Neutrophil (primary cell): ENCODE measurements around the gene SLC22A2.

Experiments used
- H3K27ac ChIP-seq: fragments of 200-600 bp; sonication (generic); 2 replicates; pipeline ENCODE4 v1.5.1; 2016; ENCODE audit warnings: mild to moderate bottlenecking, moderate library complexity
- H3K27me3 ChIP-seq: fragments of 200-600 bp; sonication (generic); 2 replicates; pipeline ENCODE4 v1.6.0; 2016; ENCODE audit warnings: mild to moderate bottlenecking
- H3K36me3 ChIP-seq: fragments of 200-600 bp; sonication (generic); 2 replicates; pipeline ENCODE4 v1.5.1; 2017
- H3K4me1 ChIP-seq, 2 experiments: fragments of 200-600 bp in 1 of 2; sonication (generic) in 1 of 2; 1 replicate in 1 of 2; 2 replicates in 1 of 2; pipeline versions ENCODE4 v1.5.1 to v1.6.1; 2013 to 2016; ENCODE audit warnings: low read depth in 1 of 2, low read length in 1 of 2, mild to moderate bottlenecking in 1 of 2, moderate library complexity in 1 of 2; ENCODE audit not compliant: control insufficient read depth in 1 of 2, insufficient read depth in 1 of 2
- H3K4me3 ChIP-seq, 2 experiments: fragments of 200-600 bp in 1 of 2; sonication (generic) in 1 of 2; 1 replicate in 1 of 2; 2 replicates in 1 of 2; pipeline ENCODE4 v1.5.1; 2013 to 2016; ENCODE audit warnings: low read depth in 1 of 2, low read length in 1 of 2, mild to moderate bottlenecking in 1 of 2, moderate library complexity in 1 of 2
- H3K9me3 ChIP-seq: fragments of 200-600 bp; sonication (generic); 2 replicates; pipeline ENCODE4 v1.5.1; 2016
- TF ChIP-seq, protein P1 (sequence below): fragments of 200-600 bp; sonication (generic); IDR thresholded peaks from 2 replicates; pipeline ENCODE4 v1.5.1; 2016; ENCODE audit warnings: antibody characterized with exemption

The SLC22A2 gene

DNA sequence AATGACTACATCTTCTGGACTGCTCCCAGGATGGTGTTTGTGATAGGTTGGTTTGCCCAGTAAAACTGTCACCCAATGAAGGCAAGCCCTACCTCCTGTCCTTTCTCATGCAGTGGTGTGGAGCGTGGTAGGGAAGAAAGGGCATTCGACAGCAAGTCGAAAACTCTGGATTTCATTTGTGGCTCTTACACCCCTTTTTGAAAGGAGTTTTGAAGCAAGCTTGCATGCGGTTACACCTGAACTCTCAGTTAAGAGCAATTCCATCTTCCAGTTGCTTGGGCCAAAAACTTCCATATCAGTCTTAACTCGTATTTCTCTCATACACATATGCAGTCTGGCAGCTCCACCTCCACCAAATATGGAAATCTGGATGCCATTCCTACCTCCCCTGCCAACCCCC, 19.7 kb upstream of the SLC22A2 start:
- Histone ChIP-seq H3K4me3 (no peak overlapping the region), H3K4me1 (no peaks in the 10 kb centered on the region), H3K9me3 (no peaks in the 10 kb centered on the region), H3K36me3 (no peaks in the 10 kb centered on the region), H3K27me3 (no peaks in the 10 kb centered on the region), H3K27ac (no peak overlapping the region)
- TF ChIP-seq, protein P1, sequence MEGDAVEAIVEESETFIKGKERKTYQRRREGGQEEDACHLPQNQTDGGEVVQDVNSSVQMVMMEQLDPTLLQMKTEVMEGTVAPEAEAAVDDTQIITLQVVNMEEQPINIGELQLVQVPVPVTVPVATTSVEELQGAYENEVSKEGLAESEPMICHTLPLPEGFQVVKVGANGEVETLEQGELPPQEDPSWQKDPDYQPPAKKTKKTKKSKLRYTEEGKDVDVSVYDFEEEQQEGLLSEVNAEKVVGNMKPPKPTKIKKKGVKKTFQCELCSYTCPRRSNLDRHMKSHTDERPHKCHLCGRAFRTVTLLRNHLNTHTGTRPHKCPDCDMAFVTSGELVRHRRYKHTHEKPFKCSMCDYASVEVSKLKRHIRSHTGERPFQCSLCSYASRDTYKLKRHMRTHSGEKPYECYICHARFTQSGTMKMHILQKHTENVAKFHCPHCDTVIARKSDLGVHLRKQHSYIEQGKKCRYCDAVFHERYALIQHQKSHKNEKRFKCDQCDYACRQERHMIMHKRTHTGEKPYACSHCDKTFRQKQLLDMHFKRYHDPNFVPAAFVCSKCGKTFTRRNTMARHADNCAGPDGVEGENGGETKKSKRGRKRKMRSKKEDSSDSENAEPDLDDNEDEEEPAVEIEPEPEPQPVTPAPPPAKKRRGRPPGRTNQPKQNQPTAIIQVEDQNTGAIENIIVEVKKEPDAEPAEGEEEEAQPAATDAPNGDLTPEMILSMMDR: no peak

DNA sequence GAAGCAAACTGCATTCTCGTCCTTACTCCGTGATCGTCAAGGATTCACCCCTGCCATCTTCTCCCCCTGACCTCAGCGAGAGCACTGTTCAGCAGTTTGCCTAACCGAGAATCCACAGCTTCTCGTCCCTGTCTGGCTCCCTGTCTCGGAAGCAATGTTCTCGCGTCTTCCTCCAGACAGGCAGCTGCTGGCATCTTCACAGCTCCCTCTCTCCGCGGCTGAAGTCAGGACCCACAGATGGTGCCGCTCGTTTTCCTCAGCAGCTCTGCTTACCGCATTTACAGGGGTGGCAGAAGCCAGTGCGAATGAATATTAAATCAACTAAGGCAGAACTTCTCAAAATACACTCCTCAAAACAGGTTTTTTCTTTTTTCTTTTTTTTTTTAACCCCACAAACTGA, 18.9 kb upstream of the SLC22A2 start:
- H3K9me3 ChIP-seq: no peaks in the 10 kb centered on the region
- no peaks in the 10 kb centered on the region for H3K27me3 ChIP-seq
- no peak overlapping the region for H3K4me3 ChIP-seq
- no peaks in the 10 kb centered on the region for H3K36me3 ChIP-seq
- no peak overlapping the region for H3K27ac ChIP-seq
- TF ChIP-seq, protein P1: no peak
- no peaks in the 10 kb centered on the region for H3K4me1 ChIP-seq

DNA sequence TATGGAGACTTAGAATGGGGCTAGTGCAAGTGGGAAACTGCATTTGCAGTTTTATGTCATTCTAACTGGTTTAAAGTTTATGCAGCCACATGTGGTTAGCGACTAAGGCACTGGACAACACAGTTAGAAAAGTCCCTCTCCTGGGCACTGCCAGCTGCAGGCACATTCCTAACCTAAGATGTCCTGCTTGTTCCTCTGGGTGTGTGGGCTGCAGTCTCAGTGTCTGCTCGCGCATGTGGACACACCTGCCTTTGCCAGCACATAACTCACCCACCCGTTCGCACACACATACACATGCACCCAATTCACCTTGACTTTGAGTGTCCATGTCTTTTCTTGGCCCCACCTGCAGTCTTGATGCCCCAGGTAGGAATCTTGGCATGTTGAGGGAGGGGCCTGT, 18.5 kb upstream of the SLC22A2 start:
- Histone ChIP-seq H3K27ac (no peak overlapping the region), H3K4me3 (no peak overlapping the region), H3K9me3 (no peaks in the 10 kb centered on the region), H3K36me3 (no peaks in the 10 kb centered on the region), H3K4me1 (no peaks in the 10 kb centered on the region), H3K27me3 (no peaks in the 10 kb centered on the region)
- TF ChIP-seq, protein P1: no peak

DNA sequence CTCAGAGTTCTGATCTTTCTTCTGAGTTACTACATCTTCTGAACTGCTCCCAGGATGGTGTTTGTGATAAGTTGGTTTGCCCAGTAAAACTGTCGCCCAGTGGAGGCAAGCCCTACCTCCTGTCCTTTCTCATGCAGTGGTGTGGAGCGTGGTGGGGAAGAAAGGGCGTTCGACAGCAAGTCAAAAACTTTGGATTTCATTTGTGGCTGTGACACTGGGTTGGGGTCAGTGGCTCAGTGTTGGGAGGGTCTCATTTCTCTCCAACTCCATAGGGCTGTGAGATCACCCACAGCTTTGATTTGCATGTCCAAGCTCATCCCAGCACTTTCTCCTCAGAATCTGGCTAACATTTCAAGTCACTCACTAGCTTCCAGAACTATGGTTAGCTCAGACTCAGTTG, 17.5 kb upstream of the SLC22A2 start:
- no peaks in the 10 kb centered on the region for H3K9me3 ChIP-seq
- H3K36me3 ChIP-seq: no peaks in the 10 kb centered on the region
- no peak overlapping the region for H3K4me3 ChIP-seq
- TF ChIP-seq, protein P1: no peak
- no peaks in the 10 kb centered on the region for H3K27me3 ChIP-seq
- H3K27ac ChIP-seq: no peak overlapping the region
- H3K4me1 ChIP-seq: no peaks in the 10 kb centered on the region

DNA sequence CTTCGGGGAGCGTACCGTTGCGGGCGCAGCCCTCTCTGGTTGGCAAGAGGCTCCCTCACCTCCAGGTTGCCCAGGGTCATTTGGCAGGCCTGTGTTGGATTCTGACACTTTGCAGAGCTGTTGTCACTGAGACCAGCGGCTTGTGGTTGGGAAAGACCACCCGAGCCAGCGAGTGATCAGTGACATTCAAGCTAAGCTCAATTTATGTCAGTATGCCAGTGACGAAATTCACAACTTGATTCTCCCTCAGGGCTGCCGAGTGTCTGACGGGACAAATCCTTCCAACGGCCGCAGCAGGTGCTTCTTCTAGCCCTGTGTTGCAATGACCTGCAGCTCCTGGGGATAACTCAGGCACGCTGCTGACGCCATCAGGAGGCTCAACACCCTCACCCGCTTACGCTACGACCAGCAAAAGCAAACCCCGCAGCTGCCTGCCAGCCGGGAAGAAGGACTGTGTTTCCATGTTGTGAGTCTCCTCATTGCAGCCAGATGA, 16.9 kb upstream of the SLC22A2 start:
- Histone ChIP-seq H3K4me1 (no peaks in the 10 kb centered on the region), H3K4me3 (no peak overlapping the region), H3K36me3 (no peaks in the 10 kb centered on the region), H3K9me3 (no peaks in the 10 kb centered on the region), H3K27ac (no peak overlapping the region), H3K27me3 (no peaks in the 10 kb centered on the region)
- TF ChIP-seq, protein P1: no peak
